GM23338 (cell line): Measurements from ENCODE around the gene OTOP2. TPM values are rescaled to one million over a fixed set of nuclear protein-coding genes. Genes with fewer than 3 reads are reported as not detected.
A peak's percentile ranks its signal among the peaks of the same experiment; 100 is the strongest.

ENCODE experiments used
- ATAC-seq: fragments of 200-7000 bp; cut with Tn5 transposase; 3 replicates; pipeline ENCODE4 v1.9.1; 2020
- DNase-seq: peaks from one replicate; pipeline ENCODE4 v3.0.0-alpha.2; 2015; ENCODE audit warnings: low spot score
- H2AFZ ChIP-seq: fragments of 200-600 bp; sonication (generic); 2 replicates; pipeline ENCODE4 v1.8.0; 2016; ENCODE audit warnings: antibody characterized with exemption, mild to moderate bottlenecking, moderate library complexity
- H3F3A ChIP-seq: fragments of 200-600 bp; sonication (generic); replicated peaks from 2 replicates; pipeline ENCODE4 v1.8.0; 2017; ENCODE audit warnings: antibody characterized with exemption, mixed run types, low read depth
- H3K27ac ChIP-seq: fragments of 200-600 bp; sonication (generic); 2 replicates; pipeline ENCODE4 v1.6.1; 2016; ENCODE audit warnings: low read depth
- H3K27me3 ChIP-seq: fragments of 200-600 bp; sonication (generic); 2 replicates; pipeline ENCODE4 v1.8.0; 2016; ENCODE audit warnings: mild to moderate bottlenecking, mixed run types, moderate library complexity; ENCODE audit not compliant: insufficient read depth
- H3K36me3 ChIP-seq: fragments of 200-600 bp; sonication (generic); 2 replicates; pipeline ENCODE4 v1.8.0; 2016; ENCODE audit warnings: mild to moderate bottlenecking; ENCODE audit not compliant: insufficient read depth
- H3K4me1 ChIP-seq: fragments of 200-600 bp; sonication (generic); 2 replicates; pipeline ENCODE4 v1.8.0; 2016; ENCODE audit warnings: mild to moderate bottlenecking, moderate library complexity; ENCODE audit not compliant: insufficient read depth
- H3K4me2 ChIP-seq: fragments of 200-600 bp; sonication (generic); 2 replicates; pipeline ENCODE4 v1.7.1; 2017; ENCODE audit warnings: mixed run types
- H3K4me3 ChIP-seq: fragments of 200-600 bp; sonication (generic); 2 replicates; pipeline ENCODE4 v1.6.1; 2016; ENCODE audit warnings: mixed run types
- H3K79me2 ChIP-seq: fragments of 200-600 bp; sonication (generic); replicated peaks from 2 replicates; pipeline ENCODE4 v1.8.0; 2017; ENCODE audit warnings: mild to moderate bottlenecking; ENCODE audit not compliant: insufficient read depth
- H3K9me2 ChIP-seq: fragments of 200-600 bp; sonication (generic); 2 replicates; pipeline ENCODE4 v1.8.0; 2017; ENCODE audit not compliant: insufficient read depth
- H4K20me1 ChIP-seq: fragments of 200-600 bp; sonication (generic); replicated peaks from 2 replicates; pipeline ENCODE4 v1.8.0; 2017; ENCODE audit warnings: mild to moderate bottlenecking; ENCODE audit not compliant: insufficient read depth
- H3K27ac Mint-ChIP-seq: 2 replicates; pipeline ENCODE4 v1.8.0; 2020; ENCODE audit warnings: inconsistent platforms, mild to moderate bottlenecking, moderate library complexity, mixed read lengths
- H3K27me3 Mint-ChIP-seq: 3 replicates; pipeline ENCODE4 v1.8.0; 2022; ENCODE audit warnings: low read depth, mild to moderate bottlenecking, moderate library complexity, mixed read lengths, inconsistent platforms; ENCODE audit not compliant: insufficient read depth, poor library complexity
- H3K36me3 Mint-ChIP-seq: 3 replicates; pipeline ENCODE4 v1.8.0; 2021; ENCODE audit warnings: low read depth, mild to moderate bottlenecking, inconsistent platforms, moderate library complexity, mixed read lengths
- H3K4me1 Mint-ChIP-seq: 3 replicates; pipeline ENCODE4 v1.8.0; 2020; ENCODE audit warnings: mild to moderate bottlenecking, inconsistent platforms, mixed read lengths
- H3K4me3 Mint-ChIP-seq: 3 replicates; pipeline ENCODE4 v1.8.0; 2021; ENCODE audit warnings: moderate library complexity, mild to moderate bottlenecking, inconsistent platforms, mixed read lengths
- H3K9me3 Mint-ChIP-seq: 3 replicates; pipeline ENCODE4 v1.8.0; 2020; ENCODE audit warnings: moderate library complexity, mild to moderate bottlenecking, inconsistent platforms, mixed read lengths
- EZH2 ChIP-seq: fragments of 200-600 bp; sonication (generic); IDR thresholded peaks from one replicate; pipeline ENCODE4 v1.8.0; 2017; ENCODE audit warnings: antibody characterized with exemption, mild to moderate bottlenecking, low read depth; ENCODE audit not compliant: unreplicated experiment
- EZH2phosphoT487 ChIP-seq: fragments of 200-600 bp; sonication (generic); IDR thresholded peaks from one replicate; pipeline ENCODE4 v1.8.1; 2018; ENCODE audit warnings: antibody characterized with exemption; ENCODE audit not compliant: unreplicated experiment
- NANOG ChIP-seq: IDR thresholded peaks from 2 replicates; pipeline ENCODE4 v1.6.1; 2016; ENCODE audit warnings: antibody characterized with exemption, borderline replicate concordance
- POLR2AphosphoS5 ChIP-seq: IDR thresholded peaks from 2 replicates; pipeline ENCODE4 v1.6.1; 2016; ENCODE audit warnings: antibody characterized with exemption, low read depth
- REST ChIP-seq: IDR thresholded peaks from one replicate; pipeline ENCODE4 v1.6.1; 2018; ENCODE audit warnings: antibody characterized with exemption; ENCODE audit not compliant: unreplicated experiment
- STAT1 ChIP-seq: IDR thresholded peaks from one replicate; pipeline ENCODE4 v1.6.1; 2016; ENCODE audit warnings: antibody characterized with exemption; ENCODE audit not compliant: unreplicated experiment
- ZNF114 ChIP-seq: fragments of 250-450 bp; sonication (Bioruptor Pico); IDR thresholded peaks from 2 replicates; pipeline ENCODE4 v1.5.0; 2020; ENCODE audit warnings: mild to moderate bottlenecking, moderate library complexity
- ZNF331 ChIP-seq: fragments of 250-450 bp; sonication (Bioruptor Pico); IDR thresholded peaks from 2 replicates; pipeline ENCODE4 v1.5.0; 2020; ENCODE audit warnings: low read depth, mild to moderate bottlenecking, moderate library complexity
- polyA plus RNA-seq: library from polyadenylated mRNA; unstranded; fragments of >200 nt; fragmentation: Nextera tagmentation; extraction: Ambion mirVana; gene quantifications from 2 replicates; pipeline ENCODE4 v1.2.1, GENCODE V29; 2016
- total RNA-seq: library from RNA; depleted of rRNA; stranded (reverse); fragments of >200 nt; shearing (Covaris generic); gene quantifications from 2 replicates; pipeline ENCODE4 v1.2.3, GENCODE V29; 2014

The OTOP2 gene
- total and polyA plus RNA-seq, 2 experiments from 2014 or later: not detected

DNA sequence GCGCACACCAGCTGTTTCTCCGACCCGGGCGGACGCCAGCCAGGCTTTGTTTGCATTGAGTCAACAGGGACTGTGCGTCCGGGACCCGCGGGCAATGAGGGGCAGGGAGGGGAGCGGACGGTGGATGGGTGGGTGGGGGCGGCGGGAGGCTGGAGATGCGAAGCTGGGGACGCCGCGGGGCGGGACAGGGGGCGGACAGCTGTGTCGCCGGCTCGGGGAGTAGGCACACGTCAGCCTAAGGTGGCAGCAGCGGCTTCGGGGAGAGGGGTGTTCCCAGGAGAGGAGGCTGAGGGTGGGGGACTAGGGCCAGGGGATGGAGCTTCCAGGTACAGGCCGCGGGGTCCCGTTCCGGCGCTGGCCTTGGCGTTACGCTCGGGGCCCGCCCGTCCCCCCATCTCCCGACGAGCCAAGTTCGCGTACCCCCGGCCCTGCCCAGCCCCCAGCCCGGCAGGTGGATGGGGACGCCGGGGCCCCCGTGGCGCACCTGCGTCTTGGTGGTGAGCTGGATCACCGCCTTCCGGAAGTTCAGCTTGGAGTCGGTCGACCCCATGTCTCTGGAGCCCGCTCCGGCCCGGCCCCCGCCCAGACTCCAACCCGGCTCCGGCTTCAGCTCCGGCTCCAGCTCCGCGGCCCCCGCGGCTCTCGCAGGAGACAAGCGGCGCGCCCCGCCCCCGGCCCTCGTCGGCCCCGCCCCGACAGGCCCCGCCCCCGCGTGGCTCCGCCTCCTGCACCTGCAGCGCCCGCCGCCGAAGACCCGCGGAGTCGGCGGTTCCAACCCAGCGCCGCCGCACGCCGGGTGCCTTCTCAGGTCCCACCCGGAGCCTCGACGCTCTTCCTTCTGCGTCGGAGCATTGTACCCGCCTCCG is 48.3 kb downstream of the OTOP2 start, which contains the start of gene HID1:
TSS of gene HID1 (minus strand) at position 653 of the 866 bp plus-strand sequence. CDS start at position 550, 103 bp downstream.
- Histone ChIP-seq H2AFZ (peak within 1 kb of the TSS; percentile 93), H3K9me2 (no peaks in the 10 kb centered on the region), H3K27ac (no peak within 1 kb of the TSS), H4K20me1 (no peaks in the 10 kb centered on the region), H3F3A (no peaks in the 10 kb centered on the region), H3K4me3 (peak within 1 kb of the TSS; percentile 75), H3K4me2 (peak within 1 kb of the TSS; percentile 90), H3K79me2 (no peaks in the 10 kb centered on the region), H3K27me3 (peaks cover 53% of the 10 kb centered on the region), H3K36me3 (no peaks in the 10 kb centered on the region), H3K4me1 (peaks cover 8% of the 10 kb centered on the region; the same call in 1 of the 2 replicates)
- ATAC-seq (peak; percentile 85), DNase-seq (peak; percentile 89)
- Mint-ChIP-seq H3K27me3 (peaks cover 52% of the 10 kb centered on the region), H3K4me3 (peak within 1 kb of the TSS; percentile 73), H3K9me3 (no peaks in the 10 kb centered on the region), H3K36me3 (no peaks in the 10 kb centered on the region; the same call in 2 of the 3 replicates), H3K4me1 (peaks cover 11% of the 10 kb centered on the region), H3K27ac (no peak within 1 kb of the TSS)
- TF ChIP-seq POLR2AphosphoS5 (0 out of 2 replicates have a peak, but pooled peaks have one; percentile 34), ZNF114 (no peak)

- TF ChIP-seq EZH2 (peak; percentile 64), NANOG (no peak), REST (no peak), EZH2phosphoT487 (no peak), ZNF331 (CRISPR knock-in tag) (no peak), POLR2AphosphoS5 (no peak), STAT1 (no peak)
- Histone ChIP-seq H3K36me3 (no peaks in the 10 kb centered on the region), H3F3A (no peaks in the 10 kb centered on the region), H3K27me3 (peaks cover 53% of the 10 kb centered on the region), H2AFZ (peak overlapping the region; percentile 93), H3K4me2 (peak overlapping the region; percentile 90), H3K4me3 (peak overlapping the region; percentile 75), H3K9me2 (no peaks in the 10 kb centered on the region), H4K20me1 (no peaks in the 10 kb centered on the region), H3K27ac (no peak overlapping the region), H3K4me1 (peaks cover 8% of the 10 kb centered on the region; the same call in 1 of the 2 replicates), H3K79me2 (no peaks in the 10 kb centered on the region)
- Mint-ChIP-seq H3K27me3 (peaks cover 52% of the 10 kb centered on the region), H3K9me3 (no peaks in the 10 kb centered on the region), H3K4me1 (peaks cover 11% of the 10 kb centered on the region), H3K36me3 (no peaks in the 10 kb centered on the region; the same call in 2 of the 3 replicates), H3K4me3 (peak overlapping the region; percentile 73), H3K27ac (no peak overlapping the region)
- no peak for DNase-seq
- no peak for ATAC-seq
Measured at GRCh38 chr17:74972973-74973328, 48.9 kb downstream of the OTOP2 start.
